Stimulated activated CD4-positive, alpha-beta T cell treated with anti-CD3 and anti-CD28 coated beads, Interleukin-1b, Interleukin-23, amount 100 ng/mL, for 4 hours (primary cell): Measurements from ENCODE around the gene CTXN1.
"Not testable (repeated sequence)": the region's sequence is repeated elsewhere in the genome, so short reads cannot be mapped to it uniquely, and the experiment has no call there.

ENCODE experiments used
- DNase-seq, 2 donors: peaks; one replicate each; pipeline ENCODE4 v3.0.0-alpha.2; 2020; ENCODE audit warnings: low read depth in 2 of 2

The CTXN1 gene

DNA sequence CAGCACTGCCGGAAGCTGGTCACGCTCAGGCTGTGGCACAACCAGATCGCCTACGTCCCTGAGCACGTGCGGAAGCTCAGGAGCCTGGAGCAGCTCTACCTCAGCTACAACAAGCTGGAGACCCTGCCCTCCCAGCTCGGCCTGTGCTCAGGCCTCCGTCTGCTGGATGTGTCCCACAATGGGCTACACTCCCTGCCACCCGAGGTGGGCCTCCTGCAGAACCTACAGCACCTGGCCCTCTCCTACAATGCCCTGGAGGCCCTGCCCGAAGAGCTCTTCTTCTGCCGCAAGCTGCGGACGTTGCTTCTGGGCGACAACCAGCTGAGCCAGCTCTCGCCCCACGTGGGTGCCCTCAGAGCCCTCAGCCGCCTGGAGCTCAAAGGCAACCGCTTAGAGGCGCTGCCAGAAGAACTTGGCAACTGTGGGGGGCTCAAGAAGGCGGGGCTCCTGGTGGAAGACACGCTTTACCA, 25.5 kb downstream of the CTXN1 start:
- no peak for DNase-seq

- no peak for DNase-seq
Measured at GRCh38 chr19:7899751-7900378, 26.1 kb downstream of the CTXN1 start.

DNA sequence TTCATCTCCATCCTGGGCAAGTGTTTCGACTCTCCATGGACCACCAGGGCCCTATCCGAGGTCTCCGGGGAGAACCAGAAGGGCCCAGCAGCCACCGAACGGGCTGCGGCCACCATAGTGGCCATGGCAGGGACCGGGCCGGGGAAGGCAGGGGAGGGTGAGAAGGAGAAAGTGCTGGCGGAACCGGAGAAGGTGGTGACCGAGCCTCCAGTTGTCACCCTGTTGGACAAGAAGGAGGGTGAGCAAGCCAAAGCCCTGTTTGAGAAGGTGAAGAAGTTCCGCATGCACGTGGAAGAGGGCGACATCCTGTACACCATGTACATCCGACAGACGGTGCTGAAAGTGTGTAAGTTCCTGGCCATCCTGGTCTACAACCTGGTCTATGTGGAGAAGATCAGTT, 27.0 kb downstream of the CTXN1 start:
- no peak for DNase-seq

DNA sequence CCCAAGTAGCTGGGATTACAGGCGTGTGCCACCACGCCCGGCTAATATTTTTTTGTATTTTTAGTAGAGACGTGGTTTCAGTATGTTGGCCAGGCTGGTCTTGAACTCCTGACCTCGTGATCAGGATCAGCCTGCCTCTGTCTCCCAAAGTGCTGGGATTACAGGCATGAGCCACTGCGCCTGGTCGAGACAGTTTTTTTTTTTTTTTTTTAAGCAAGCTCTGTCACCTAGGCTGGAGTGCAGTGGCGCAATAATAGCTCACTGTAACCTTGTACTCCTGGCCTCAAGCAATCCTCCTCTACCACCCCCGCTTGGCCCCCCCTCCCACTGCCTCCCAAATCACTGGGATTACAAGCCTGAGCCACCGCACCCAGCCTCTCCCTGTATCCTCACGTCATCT, 28.6 kb downstream of the CTXN1 start:
- no peak for DNase-seq

- no peak for DNase-seq
Measured at GRCh38 chr19:7895565-7895964, 30.4 kb downstream of the CTXN1 start.

- DNase-seq: no peak
Measured at GRCh38 chr19:7894612-7895309, 31.2 kb downstream of the CTXN1 start.

DNA sequence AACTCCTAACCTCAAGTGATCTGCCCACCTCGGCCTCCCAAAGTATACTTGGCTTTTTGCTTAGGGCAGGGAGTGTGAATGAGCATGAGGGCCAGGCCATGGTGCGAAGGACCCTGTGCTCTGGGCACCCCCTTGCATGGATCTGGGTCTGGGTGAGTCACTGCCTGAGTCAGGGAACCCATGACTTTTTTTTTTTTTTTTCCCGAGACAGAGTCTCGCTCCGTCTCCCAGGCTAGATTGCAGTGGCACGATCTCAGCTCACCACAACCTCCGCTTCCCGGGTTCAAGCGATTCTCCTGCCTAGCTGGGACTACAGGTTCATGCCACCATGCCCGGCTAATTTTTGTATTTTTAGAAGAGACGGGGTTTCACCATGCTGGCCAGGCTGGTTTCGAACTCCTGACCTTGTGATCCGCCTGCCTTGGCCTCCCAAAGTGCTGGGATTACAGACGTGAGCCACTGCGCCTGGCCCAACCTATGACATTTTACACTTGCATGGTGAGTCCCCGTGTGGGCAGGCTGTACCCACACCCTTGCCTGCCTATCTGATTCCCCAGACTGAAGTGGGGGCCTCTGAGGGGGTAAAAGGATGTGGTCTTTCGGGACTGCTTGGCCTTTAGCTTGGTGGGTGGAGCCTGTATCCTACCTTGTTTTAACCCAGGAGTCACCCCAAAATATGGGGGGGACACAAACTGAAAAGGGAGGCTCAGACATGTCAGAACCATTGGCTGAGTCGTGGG, 32.4 kb downstream of the CTXN1 start:
- DNase-seq: not testable (repeated sequence)

DNA sequence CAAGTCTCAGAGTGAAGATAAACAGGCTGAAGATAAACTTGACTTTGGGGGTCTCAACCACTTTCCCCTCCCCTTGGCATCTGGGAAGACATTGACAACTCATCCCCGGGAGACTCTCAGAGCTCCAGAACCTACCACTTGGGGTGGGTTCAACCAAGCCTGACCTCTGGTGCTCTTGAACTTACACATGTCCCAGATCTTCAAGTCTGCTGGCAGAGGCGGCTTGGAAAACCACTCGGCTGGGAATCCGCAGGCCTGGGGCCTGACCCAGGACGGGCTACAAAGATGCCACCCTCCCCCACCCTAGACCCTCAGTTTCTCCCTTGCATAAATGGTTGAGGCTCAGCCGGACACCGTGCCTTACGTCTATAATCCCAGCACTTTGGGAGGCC, 37.1 kb downstream of the CTXN1 start:
- no peak for DNase-seq

DNA sequence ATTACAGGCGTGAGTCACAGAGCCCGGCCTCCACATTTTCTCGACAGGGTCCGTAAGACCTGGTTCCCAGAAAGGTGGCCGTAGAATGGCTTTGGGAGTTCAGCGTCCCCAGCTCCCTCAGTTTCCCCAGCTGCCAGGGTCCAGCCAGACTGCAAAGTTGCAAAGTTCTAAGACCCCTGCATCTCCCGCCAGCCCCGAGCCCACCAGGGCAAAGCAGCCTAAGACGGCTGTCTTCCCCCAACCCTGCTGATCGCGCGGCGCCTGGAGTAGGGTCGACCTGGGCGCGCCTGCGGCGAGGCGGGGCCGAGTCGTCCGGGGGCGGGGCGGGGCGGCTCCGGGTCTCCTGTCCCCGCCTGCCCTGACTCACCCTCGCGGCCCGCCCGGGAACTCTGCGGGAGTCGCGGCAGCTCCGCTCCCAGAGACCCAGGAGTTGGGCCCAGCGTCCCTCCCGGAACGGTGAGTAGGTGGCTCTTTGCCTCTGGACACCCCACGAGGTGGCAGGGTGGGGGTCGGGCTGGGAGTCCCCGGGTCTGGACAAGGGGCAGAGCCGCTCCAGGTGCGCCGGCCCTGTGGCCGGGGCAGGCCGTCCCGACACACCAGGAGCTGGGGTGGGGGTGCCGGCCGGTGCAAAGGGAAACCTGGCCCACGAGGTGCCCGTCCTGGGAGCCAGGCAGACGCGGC, 37.6 kb downstream of the CTXN1 start, which contains the start of gene LRRC8E:
LRRC8E (plus strand) TSS at position 366 of the 681 bp plus-strand sequence. CDS start 7,094 bp downstream, outside the sequence.
- DNase-seq: peak; percentile 26 to 54

GRCh38 chr19:7887408-7888144, 38.4 kb downstream of the CTXN1 start:
- DNase-seq: no peak

DNA sequence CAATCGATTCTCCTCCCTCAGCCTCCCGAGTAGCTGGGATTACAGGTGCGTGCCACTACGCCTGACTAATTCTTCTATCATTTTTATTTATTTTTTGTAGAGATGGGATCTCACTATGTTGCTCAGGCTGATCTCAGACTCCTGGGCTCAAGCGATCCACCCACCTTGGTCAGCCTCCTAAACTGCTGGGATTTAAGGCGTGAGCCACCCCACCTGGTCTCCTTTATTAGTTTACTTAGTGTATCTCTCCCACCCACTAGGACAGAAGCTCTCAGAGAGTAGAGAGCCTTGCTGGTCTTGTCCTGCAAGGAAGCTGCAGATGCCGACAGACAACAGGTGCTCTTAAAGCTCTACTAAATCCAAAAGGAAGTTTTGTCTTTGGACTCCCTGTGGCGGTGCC, 40.1 kb downstream of the CTXN1 start:
- DNase-seq: no peak

- DNase-seq: no peak
Measured at GRCh38 chr19:7883796-7884570, 42.0 kb downstream of the CTXN1 start.

DNA sequence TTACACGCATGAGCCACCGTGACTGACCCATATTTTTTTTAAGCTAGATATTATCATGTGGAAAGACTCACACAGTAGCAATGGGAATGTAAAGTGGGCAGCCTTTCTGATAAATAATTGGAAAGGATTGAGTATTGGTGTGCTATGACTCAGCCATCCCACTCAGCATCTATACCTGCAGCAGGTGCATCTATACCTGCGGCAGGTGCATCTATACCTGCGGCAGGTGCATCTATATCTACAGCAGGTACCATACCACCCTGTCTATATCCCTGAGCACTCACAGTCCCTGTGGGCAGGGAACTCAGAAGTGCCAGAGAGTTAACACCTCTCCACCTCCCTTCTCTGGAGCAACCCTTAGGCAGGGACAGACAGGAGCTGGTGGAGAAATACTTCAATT, 42.8 kb downstream of the CTXN1 start:
- no peak for DNase-seq

DNA sequence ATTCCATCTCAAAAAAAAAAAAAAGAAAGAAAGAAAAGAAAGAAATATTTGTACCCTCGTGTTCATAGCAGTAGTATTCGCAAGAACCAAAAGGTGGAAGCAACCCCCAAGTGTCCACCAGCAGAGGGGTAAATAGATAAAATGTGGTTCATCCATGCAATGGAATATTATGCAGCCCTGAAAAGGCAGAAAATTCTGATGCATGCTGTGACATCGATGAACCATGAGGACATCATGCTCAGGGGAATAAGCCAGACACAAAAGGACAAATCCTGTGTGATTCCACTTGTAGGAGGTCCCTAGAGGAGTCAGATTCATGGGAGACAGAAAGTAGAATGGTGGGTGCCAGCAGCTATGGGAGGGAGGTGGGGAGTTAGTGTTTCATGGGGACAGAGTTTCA, 44.0 kb downstream of the CTXN1 start:
- DNase-seq: no peak

GRCh38 chr19:7879836-7880235, 46.1 kb downstream of the CTXN1 start:
- no peak for DNase-seq

GRCh38 chr19:7879111-7879807, 46.7 kb downstream of the CTXN1 start:
- no peak for DNase-seq

DNA sequence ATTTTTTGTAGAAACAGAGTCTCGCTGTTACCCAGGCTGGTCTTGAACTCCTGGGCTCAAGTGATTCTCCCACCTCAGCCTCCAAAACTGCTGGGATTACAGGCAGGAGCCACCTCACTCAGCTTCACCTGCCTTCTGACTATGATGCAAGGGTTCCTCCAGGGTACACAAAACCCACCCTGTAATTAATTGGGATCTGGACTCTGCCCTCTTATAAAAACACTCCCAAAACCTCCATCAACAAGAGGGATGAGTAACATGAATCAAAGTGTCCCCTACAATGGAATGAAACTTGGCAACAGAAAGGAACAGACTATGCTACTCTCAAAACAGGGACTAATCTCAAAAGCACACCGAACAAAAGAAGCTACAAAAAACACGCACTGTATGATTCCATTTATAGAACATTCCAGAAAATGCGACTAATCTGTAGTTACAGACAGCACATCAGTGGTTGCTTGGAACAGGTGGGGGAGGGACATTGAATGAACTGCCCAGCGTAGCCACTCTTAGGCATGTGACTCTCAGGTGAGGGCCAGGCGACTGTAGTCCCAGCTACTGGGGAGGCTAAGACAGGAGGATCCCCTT, 48.6 kb downstream of the CTXN1 start:
- DNase-seq: no peak

GRCh38 chr19:7874897-7875273, 51.0 kb downstream of the CTXN1 start:
- no peak for DNase-seq
